Colon (tissue), 2 donors: ENCODE results near the gene NKAIN4.

Source experiments
- FAIRE-seq: peaks from 2 replicates; lab custom pipeline; 2012; peaks lifted over from hg19 to GRCh38; lab: Jason Lieb, UNC
- donor health status: control.
- donor health status: control.

NKAIN4 gene

DNA sequence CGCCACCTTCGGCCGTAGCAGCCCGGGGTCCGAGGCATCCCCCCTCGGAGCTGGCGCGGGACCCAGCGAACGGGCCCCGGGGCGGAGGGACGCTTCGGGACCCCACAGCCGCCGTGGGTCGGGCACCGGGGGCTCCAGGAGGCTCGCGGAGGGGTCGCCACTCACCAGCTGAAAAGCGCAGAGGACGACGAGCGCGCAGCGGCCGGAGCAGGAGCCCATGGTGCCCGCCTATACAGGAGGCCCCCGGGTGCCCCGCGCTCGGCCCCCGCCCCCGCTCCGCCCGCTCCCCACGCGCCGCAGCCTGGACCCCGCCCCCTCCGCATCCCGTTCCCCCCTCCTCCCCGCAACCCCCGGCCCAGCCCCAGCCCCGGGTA is at the start of gene NKAIN4:
Gene NKAIN4, minus strand, starts transcription at position 232 of the 374 bp plus-strand sequence. Its CDS starts 13 bp downstream, at position 219.
- FAIRE-seq: no peak

DNA sequence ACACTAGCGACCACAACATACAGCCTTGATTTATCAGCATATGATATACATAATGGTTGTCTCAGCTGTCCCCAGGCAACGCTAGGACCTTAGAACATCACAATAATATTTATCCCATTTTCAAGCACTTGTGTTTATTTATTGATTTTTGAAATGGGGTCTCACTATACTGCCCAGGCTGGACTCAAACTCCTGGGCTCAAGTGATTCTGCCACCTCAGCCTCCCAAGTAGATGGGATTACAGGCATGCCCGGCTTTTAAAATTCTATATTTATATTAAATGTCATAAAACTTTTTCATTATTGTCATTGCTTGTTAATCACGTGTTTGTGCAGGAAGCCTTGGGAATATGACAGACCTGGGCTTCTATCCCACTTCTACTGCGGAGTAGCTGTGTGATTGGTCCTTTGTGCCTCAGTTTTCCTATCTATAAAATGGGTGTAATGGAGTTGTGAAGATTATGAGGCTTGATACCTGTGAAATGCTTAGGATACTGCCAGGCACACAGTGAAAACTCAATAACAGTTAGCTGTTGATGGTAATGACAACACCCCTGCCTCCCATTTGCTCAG is 48.9 kb upstream of the NKAIN4 start:
- FAIRE-seq: no peak

DNA sequence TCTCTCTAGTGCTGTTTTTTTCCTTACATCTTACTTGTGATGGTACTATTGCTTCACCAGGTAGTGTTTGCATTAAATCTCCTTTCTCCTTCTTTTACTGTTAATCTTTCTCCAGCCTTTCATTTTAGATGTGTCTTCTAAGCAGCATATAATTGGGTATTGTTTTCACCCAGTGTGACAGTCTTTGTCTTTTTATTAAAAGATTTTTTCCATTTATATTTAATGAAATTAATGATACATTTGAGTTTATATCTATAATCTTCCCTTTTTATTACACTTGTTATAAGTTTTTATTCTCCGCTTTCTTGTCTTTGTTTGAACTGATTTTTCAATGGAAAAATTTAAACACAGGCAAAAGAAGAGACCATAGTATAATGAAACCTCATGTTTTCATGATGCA is 47.4 kb upstream of the NKAIN4 start:
- no peak for FAIRE-seq

DNA sequence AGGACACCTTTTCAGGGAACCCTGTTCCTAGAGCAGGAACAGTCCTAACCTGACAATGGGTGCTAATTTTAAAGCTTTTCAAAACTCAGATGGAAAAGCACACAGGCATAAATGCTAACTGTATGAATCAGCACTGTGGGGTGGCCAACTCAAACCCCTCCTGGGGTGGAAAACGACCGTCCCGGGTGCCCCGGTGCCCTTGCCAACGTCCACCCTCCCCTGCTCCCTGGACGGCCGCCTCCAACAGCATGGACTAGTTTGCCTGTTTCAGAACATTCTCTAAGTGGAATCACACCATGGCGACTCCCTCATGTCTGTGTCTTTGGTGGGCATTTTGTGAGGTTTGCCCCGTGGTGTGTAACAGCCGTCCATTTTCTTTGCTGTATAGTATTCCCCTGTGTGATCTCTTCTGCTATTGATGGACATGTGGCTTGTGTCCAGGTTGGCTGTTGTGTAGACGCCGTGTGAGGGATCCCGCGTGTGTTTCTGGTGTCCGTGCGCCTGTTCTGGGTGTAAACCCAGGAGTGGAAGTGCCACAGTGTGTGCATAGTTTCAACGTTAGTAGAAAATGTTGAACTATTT is 44.6 kb upstream of the NKAIN4 start:
- no peak for FAIRE-seq

DNA sequence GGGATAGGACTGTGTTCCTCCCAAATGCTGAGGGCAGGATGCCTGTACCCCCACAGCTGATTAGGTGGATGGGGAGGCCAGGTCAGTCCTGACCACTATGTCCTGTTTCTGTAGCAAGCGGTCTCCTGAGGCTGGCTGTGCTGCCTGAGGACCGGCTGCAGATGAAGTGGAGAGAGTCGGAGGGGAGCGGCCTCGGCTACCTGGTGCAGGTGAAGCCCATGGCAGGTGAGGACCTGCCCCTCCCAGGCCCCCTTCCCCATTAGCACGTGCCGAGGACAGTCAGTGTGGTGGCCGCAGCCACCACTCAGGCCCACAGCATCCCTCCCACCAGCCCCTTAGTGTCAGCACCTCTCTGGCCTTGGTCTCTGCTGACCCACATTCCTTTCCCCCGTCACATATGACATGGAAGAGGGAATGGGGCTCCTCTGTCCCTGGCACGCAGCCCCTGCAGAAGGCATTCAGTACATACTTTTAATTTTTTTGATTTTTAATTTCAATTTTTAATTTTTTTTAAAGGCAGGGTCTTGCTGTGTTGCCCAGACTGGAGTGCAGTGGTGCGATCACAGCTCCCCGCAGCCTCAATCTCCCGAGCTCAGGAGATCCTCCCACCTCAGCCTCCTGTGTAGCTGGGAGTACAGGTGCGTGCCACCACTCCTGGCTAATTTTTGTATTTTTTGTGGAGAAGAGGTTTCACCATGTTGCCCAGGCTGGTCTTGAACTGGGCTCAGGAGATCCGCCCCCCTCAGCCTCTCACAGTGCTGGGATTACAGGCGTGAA is 43.7 kb upstream of the NKAIN4 start:
- FAIRE-seq: no peak

DNA sequence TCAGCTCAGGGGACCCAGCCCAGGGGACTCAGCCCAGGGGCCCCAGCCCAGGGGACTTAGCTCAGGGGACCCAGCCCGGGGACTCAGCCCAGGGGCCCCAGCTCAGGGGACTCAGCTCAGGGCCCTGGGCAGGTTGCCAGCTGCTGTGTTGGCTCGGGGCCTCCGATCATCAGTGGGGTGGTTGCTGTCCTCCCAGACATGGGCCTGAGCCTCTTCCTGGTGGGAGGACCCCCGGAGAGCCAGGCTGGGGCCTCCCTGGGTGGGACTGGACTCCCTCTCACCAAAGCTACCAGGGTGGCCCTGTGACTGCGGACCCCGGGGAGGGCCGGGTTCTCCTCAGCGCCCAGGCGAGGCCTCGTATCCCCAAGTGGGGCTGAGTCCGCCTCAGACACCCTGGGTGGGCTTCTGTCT is 43.1 kb upstream of the NKAIN4 start:
- FAIRE-seq: no peak

DNA sequence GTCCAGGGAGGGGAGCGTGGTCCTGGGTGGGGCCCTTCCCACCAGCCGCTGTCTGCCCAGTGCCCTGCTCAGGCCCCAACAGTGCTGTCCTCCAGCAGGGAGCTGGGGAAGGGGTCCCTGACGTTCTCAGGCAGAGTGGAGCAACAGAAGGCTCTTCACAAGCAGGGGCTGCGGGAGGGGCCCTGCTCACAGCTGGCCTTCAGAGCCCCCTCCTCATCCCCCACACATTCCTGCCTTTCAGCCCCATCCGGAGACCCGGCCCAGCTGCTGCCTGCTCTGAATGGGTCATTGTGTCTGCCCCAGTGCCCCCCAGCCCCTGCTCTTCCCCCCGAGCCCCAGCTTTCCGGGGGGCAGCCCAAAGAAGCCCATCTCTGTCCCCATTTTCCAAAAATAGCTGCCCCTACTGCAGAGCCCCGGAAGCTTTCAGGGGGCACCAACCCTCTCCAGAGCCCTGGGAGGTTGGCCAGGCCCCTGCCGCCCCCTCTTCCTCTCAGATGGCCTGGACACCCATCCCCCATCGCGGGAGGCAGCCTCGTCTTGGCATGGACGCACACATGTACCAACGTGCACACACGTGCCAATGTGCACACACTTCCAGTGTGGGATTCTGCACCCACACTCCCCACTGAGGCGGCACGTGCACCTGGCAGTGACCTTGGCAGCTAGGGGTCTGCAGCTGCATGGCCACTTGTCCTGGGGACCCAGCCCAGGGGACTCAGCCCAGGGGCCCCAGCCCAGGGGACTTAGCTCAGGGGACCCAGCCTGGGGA is 42.5 kb upstream of the NKAIN4 start:
- FAIRE-seq: no peak

DNA sequence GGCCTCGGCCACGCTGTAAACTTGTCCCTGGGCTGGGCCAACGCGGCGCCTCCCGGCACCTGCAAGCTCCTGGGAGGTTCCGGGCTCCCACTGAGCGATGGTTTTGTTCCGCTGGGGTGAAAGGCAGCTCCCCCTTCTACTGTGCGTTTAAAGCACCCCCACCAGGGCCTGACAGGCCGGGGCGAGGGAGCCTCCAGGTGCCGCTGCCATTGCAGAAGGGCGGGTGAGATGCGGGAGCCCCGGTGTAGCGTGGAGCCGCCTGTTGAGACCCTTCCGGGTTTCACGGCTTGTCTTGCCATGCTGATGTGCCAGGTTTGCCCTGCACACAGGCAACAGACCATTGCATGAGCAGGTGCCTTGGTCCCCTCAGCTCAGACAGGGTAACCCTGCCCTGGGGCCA is 41.6 kb upstream of the NKAIN4 start:
- FAIRE-seq: no peak

DNA sequence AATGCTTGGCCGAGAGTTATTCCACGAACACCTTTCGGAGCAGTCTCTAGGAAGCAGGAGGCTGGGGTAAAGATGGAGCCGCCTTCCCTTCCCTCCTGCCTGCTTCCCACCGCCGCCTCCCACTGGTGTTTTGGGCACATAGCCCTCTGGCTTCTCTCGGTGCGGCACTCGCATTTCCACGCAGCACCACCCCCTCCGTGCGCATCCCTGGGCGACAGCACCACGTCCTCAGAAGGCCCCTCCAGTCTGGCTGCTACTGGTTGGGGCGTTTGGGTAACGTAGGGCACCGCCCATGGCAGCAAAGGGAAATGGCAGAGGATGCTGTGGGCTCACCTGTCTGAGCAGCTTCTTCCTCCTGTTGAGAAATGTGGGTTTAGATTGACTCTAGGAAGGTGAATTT is 41.2 kb upstream of the NKAIN4 start:
- FAIRE-seq: no peak

DNA sequence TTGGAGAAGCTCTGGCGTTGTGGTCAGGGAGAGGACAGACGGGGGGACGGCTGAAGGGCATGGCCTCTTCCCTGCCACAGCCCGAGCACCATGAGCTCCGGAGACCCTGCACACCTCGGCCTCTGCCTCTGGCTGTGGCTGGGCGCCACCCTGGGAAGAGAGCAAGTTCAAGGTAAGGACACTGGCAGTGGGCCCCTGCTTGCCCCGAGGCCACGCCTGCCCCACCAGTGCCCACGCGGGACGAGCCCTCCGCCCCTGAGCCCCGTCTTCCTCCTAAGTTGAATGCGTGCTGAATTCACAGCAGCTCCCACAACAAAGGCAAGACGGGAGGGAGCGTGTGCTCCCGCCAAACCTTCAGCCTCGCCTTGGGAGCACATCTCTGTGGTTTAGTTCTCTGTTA is 40.8 kb upstream of the NKAIN4 start:
- no peak for FAIRE-seq

DNA sequence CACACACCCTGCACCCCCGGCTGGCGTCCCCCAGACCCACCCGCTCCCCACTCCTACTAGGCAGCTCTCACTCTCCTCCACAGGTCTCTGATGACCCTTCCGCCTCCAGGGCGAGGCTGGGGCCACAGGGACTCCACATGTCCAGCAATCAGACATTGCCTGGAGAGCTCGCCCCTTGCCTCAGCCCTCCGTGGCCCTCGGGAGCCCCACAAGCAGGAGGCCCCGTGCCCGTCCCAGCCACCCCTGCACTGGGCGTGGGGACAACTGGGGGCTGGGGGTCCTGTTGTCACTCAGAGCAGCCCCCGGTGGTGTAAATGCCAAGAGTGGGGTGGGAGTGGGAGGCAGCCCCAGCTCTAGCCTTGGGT is 40.3 kb upstream of the NKAIN4 start:
- FAIRE-seq: no peak

DNA sequence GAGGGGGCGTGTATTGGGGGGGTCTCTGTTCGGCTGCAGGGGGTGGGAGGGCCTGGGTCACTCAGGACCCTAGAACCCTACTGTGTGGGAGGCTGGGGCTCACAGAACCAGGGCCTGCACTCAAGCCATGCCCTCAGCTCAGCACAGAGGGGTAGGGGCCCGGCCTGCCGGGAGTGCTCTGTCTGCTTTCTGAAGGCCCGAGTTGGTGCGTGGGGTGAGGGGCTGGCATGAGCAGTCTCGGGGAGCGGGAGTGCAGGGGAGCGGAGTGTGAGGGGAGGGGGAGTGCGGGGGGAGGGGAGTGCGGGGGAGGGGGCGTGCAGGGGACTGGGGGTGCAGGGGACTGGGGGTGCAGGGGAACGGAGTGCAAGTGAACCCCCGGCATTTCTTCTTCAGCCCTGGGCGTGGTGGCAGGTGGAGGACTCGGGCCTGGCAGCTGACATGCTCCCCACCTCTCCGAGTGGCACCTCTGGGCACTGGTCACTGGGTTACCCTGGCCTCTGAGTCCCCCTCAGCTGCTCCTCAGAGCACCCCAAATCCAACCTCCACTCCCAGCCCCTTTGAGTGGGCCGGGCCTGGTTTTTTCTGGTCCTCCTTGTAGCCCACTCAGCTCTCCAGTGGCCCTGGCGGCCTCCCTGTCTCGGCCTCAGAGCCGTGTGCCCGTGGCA is 39.7 kb upstream of the NKAIN4 start:
- no peak for FAIRE-seq

DNA sequence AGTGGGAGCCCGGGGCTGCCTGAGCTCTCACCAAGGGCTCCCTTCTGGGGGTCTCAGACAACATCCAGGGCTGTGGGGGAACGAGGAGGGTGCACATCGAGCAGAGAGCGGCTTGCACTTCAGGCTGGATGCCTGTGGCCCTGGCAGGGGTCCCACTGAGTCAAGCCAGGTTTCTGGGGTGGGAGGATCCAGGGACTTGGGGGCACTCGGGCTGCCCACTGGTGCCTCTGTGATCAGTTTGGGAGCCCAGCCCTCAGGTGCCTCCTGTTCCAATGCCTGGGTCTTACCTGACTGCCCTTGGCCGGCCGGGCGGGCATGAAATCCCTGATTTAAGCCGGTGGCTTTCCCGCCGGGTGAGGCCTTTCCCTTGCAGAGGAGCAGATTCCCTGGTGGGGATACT is 39.2 kb upstream of the NKAIN4 start:
- FAIRE-seq: no peak

DNA sequence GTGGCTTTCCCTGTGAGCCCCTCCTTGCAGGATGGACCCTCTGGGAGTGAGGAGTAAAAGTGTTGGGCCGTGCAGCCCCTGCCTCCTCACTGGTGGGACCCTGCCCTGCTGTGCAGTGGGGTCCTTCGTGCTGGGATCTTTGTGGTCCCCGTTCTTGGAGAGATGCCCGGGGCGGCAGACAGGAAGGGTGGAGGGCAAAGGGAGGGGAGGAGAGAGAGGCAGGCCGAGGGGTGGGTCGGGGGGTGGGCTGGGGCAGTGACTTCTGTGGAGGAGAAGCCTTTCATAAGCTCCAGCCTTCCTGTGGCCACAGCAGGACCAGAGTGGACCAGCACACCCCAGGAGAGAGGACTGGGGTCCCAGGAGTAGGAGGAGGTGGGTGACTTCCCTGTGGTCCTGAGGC is 38.6 kb upstream of the NKAIN4 start, which contains the start of gene COL20A1:
Gene COL20A1, plus strand, starts transcription at position 283 of the 400 bp plus-strand sequence. CDS start 1,922 bp downstream, outside the sequence.
- FAIRE-seq: no peak

DNA sequence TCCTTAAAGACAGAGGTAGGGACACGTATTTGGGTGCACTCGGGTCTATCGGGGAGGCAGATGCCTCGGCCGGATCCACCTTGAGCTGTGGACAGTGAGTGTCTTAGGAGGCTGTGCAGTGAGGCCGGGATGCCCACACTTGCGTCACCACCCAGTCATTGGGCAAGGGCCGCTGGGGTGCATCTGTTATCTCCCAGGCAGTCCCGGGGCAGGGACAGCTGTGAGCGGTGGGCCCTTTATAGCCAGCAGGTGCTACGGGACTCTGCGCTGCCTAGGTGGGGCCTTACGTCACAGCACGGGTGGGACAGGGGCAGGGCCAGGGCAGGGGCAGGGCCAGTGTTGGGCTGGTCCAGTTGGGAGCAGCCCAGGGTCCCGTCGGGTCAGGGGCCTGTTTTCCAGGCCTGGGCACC is 38.0 kb upstream of the NKAIN4 start:
- FAIRE-seq: no peak

DNA sequence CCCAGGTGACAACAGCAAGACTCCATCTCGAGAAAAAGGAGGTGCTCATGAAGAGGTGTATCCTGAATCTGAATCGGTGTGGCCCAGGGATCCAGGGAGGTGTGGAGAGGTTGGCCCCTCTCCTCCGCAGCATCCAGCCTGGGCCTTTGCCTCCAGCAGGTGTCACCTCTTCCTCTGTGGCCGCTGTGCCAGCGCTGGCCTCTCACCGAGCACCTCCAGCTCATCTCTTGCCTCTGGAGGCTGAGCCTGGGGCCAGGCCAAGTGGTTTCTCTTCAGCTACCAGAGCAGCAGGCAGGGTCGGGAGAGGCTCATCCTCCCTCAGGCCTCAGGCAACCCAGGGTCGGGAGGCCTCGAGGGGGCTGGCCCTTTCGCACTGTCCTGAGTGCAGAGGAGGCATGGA is 37.5 kb upstream of the NKAIN4 start:
- FAIRE-seq: no peak

DNA sequence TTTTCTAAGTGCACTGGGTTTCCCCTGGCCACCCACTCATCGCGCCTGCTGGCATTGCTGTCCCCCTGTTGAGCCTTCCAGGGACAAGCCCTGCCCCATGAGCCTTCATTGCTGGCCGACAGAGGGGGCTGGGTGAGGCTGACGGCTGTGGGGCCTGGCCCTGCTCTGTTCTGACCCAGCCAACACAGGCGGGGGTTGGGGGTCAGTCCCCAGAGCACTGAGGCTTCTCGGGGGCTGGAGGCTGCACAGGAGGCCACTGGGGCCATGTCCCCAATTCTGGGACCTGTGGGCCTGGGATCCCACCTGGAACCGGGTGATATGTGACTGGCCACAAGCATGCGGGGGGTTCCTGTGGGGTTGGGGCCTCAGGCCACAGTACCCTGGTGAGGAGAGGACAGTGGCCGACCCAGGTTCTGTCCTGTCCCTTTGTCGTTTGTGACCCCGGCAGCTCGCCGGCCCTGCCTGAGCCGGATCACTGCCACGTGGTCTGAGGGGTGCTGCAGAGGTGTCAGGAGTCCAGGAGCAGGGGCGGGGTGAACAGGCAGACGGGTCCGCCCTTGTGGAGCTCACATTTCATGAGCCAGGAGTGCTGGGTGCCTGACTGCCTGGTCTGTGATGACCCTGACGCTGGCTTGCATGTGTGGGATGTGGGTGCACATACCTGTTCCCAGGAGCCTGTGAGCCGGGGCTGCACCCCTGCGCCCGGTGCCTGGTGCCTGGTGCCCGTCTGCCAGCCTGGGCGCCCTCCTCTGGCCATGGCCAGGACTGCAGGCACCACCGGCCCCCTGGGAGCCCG is 36.6 kb upstream of the NKAIN4 start:
- FAIRE-seq: no peak

DNA sequence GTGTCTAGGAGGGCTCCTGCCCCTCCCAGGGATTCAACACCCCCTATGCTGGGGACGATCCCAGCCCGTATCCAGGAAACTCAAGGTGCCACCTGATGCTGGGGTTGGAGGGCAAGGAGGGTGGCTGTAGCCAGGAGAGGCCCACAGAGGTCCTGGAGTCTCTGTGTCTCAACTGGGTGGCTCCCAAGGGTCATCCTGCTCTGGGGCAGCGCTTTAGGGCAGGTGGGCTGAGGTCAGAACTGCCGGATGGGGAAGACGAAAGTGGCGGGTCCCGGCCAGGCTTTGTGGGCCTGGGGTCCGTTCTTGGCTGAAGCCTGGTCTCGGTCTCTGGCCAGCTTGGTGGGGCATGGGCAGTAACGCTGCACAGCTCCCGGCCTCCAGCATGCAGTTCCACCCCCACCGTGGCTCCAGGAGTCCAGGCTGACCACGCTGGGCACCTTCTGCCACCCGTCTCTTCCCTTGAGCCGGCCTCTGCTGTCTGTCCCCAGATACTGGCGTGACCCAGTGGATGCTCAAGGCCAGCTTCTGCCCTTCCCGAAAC is 35.9 kb upstream of the NKAIN4 start:
- no peak for FAIRE-seq

DNA sequence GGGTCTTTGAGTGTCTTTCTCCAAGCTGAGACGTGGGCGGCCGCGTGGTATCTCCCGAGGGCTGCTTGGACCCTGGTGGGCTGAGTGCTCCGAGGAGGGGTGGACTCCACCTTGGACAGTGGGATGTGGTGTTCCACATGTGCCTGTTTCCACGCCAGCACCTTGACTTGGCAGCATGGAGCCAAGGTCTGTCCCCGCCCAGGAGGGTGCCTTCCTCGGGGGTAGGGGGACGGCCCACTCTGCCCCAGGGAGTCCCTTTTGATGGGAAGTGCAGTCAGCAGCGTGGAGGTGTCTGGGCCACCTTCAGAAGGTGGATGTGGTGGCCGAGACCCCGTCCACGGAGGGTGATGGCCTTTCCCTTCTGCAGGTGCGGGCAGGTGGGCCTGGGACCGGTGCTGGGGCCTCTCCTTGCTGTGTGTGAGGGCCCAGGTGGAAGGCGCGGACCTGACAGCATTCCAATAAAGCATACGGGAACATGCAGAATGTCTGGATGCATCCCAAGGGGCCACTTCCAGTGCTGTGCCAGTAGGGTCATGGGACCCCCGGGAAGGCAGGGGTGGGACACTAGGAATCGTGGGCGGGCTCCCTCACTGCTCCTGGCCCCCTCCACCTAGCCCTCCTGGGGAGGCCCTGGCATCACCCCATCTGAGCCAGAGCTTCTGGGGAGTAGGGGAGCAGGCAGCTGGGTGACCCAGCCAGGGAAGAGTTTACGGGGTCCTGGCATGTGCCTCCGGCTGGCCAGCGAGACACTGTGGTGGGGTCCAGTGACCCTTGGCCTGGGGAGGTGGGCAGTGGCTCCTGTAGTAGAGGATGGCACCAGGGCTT is 35.3 kb upstream of the NKAIN4 start:
- FAIRE-seq: no peak

DNA sequence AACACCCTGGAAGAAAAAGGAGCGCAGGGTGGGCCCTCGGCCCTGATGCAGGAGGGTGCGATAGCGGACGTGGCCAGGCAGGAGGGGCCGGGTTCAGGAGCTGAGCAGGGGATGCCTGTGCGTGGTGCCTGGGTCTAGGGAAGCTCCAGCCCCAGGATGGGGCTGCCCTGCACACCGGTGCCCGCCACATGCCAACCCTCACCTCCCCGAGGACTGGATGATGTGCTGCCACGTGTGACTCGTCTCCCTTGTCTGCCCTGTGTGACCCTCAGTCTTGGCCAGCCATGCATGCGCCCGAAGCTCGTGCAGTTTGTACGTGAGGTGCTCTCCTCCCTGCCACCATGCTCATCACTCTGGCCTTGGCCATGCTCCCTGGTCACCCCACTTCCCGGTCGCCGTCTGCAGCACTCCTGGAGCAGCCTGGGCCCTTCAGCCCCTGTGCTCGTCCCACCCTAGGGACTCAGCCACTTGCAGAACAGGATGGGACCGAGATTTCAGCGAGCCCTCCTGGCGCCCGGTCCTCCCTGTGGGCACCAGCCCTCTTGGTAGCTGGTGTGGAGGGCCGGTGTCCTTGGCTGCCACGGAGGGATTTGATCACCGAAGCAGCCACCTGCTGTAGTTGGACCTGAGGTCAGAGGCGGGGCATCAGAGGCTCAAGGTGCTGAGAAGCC is 34.5 kb upstream of the NKAIN4 start:
- no peak for FAIRE-seq
